NCI-H524 treated with DMSO at 0.1 percent for 48 hours (cell line): ENCODE results near the gene DNAJB11.
"Not testable (repeated sequence)": the region's sequence is repeated elsewhere in the genome, so short reads cannot be mapped to it uniquely, and the experiment has no call there.

Experiments
- DNase-seq: peaks from one replicate; lab custom pipeline; 2025; lab: John Stamatoyannopoulos, UW

The DNAJB11 gene

DNA sequence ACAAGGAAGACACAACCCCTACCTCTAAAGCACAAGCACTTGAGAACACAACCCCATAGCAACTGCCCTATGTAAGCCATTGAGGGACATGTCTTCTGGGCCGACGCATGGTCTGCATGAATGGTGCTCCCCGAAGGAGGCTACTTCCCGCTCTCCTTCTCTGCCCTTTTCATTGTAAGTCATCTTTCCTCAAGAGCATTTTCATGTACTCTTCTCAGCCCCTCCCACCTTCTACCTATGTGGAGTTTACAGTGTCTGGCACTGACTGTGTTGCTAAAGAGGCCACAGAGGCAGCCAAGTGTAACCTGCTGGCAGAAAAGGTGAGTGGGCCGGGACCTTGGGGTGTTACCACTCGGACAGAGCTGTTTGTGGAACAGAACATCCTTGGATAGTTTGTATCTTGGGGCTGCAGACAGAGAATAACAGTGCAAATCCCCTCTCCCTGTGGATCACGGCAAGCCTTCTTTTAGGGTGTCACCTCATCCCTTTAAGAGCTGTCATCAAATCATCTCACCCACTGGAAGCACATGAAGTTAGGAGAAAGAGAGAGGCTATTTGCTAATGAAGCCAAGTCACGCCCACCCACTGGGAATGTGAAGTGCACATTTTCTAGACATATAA lies 47.9 kb downstream of the DNAJB11 start:
- no peak for DNase-seq

GRCh38 chr3:186619787-186620212 lies 49.3 kb downstream of the DNAJB11 start:
- no peak for DNase-seq

DNA sequence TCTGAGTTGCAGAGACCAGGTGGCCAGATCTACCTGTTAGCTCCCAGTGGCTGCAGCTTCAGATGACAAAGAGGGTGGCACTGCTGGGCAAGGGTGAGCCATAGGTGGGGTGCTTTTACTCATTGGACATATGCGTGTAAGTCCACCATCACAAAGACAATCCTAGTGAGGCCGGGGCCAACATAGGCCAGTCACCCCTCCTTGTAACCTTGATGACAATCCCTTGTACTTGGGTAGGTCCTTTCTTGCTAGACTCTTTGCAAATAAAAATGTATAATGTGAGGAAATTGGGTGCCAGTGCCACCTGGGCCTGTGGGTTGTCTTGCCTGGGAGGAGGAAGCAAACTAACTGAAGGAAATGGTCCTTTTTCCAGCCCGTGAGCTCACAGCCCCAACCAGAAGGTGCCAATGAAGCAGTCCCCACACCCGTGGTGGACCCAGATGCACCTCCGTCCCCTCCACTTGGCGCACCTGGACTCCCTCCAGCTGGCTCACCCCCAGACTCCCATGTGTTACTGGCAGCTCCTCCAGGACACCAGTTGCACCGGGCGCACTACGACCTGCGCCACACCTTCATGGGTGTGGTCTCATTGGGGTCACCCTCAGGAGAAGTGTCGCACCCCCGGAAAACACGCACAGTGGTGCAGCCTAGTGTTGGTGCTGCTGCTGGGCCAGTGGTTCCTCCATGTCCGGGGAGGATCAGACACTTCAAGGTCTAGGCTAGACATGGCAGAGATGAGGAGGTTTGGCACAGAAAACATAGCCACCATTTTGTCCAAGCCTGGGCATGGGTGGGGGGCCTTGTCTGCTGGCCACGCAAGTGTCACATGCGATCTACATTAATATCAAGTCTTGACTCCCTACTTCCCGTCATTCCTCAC lies 49.9 kb downstream of the DNAJB11 start:
- DNase-seq: no peak

DNA sequence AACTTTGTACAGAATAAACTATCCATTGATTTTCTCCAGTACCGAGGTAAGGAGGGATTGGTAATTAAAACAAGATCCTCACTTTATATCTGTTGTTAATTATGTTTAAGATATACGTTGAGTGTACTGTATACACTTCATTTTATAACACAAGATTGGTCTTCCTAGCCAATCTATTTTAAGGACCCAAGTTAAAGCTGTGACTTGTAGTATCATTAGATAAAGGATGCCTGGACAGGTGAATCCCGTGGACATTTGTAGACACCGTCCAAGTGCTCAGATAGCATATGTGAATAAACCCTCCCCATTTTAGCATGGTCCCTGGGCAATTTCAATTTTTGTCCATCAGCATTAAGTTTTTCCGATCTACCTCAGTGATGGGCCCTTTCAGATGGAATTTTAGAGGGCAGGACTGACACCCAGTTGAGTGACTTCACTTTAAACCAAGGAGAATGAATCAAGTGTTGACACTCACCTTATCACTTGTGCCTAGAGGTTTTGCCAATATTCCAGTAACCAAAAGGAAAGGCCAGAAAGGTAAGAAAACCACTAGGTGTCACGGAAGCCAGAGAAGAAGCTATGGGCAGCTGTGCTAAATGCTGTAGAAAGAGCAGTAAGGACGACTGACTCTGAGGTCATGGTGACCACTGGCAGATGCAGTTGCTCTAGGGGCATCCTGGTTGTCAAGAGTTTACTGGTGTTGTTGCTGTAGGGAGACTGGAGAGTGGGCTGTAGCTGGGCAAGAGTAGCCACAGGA lies 51.6 kb downstream of the DNAJB11 start:
- no peak for DNase-seq

DNA sequence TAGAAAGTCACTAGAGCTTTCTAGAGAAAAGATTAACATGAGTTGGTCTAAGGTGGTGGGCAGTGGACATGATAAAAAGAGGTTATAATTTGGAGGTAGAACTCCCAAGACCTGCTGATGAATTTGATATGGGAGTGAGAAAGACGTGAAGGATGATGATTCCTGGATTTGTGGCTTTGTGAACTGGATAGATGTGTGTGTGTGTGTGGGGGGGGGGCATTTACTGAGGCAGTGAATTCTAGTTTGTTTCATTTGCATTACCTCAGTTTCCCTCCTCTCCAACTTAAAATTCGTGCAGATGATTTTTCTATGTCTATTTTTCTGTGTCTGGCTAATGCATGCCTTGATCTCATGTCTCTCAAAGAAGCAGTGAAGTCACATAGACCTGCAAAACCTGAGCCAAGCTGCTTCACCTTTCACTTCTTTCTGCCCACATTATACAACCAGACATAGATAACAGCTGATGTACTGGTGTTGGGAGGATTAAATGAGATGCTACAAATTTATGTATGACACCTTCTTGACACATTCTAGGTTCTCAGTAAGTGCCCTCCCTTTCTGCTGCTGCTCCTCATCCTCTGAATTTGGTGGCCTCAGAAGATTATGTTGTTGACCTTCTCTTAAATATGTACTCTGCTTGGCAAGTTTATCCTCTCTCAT lies 52.3 kb downstream of the DNAJB11 start:
- no peak for DNase-seq

- no peak for DNase-seq
These were observed 54.1 kb downstream of the DNAJB11 start for GRCh38 chr3:186624598-186624997.

DNA sequence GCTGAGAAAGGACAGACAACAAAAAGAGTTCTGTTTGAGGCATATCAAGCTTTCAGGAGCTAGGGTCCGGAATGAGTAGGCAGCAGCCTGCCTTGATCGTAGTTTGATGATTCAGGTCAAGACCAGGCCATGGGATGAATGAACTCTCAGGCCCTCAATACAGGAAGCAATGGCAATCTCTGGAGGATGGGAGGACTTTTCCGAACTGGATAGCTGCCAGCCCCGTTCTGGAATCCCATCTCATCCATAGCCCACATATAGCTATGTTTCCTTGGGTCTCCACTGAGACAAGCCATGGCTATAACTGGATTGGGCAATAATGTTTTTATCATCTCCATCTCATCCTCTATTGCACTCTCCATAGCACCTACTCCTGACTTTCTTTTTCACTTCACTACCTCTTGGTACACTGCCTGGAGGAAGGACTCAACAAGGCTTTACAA lies 55.1 kb downstream of the DNAJB11 start:
- no peak for DNase-seq

- DNase-seq: no peak
These were observed 55.8 kb downstream of the DNAJB11 start for GRCh38 chr3:186626254-186626847.

DNA sequence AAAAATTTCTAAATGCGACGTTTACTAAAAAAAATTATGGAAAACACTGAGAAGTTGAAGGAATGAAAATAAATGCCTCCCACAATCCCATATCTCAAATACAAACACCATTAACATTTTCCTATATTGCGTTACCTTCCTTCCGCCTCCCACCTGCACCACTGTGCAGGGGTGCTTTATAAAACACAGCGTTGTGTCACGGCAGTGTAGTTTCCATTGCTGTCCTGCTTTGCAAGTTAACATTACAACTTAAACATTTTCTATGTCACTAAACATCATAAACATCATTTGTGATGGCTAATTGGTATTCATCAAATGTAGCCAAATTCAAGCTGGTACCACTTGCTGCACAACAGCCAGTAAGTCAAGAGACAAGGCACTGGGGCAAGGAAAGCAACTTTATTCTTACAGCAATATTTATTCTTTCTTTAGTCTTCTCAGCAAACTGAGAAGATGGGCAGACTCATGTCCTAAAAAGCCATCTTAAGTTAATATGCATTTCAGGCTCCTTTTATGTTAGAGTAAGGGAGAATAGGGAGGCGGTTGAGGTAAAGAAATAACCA lies 57.4 kb downstream of the DNAJB11 start:
- no peak for DNase-seq

- no peak for DNase-seq
These were observed 58.2 kb downstream of the DNAJB11 start for GRCh38 chr3:186628756-186629155.

GRCh38 chr3:186630950-186631641 lies 60.6 kb downstream of the DNAJB11 start:
- no peak for DNase-seq

DNA sequence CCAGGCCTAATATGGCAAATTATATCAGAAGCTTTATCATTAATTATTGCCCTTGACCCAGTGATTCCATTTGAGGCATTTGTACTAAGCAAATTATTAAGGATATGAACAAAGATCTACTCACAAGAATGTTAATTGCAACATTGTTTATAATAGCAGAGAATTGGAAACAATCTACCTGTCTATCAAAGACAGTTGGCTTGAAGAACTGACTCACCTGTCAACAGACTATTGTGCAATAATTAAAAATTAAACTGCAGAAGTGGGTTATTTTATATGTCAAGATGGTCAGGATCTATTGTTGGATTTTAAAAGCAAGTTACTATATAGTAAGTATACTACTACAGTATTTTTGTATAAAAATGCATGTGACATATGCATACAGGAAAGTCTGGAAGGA lies 63.0 kb downstream of the DNAJB11 start:
- DNase-seq: no peak

- not testable (repeated sequence) for DNase-seq
These were observed 63.7 kb downstream of the DNAJB11 start for GRCh38 chr3:186634207-186634606.
